Stimulated activated CD4-positive, alpha-beta T cell treated with anti-CD3 and anti-CD28 coated beads, Interleukin-2, amount 100 ng/mL, for 4 hours (primary cell): ENCODE results near the gene SLC6A3.
"Not testable (repeated sequence)": the region's sequence is repeated elsewhere in the genome, so short reads cannot be mapped to it uniquely, and the experiment has no call there.

Experiments
- DNase-seq: peaks from one replicate; pipeline ENCODE4 v3.0.0-alpha.2; 2020; ENCODE audit warnings: low read depth

The SLC6A3 gene

DNA sequence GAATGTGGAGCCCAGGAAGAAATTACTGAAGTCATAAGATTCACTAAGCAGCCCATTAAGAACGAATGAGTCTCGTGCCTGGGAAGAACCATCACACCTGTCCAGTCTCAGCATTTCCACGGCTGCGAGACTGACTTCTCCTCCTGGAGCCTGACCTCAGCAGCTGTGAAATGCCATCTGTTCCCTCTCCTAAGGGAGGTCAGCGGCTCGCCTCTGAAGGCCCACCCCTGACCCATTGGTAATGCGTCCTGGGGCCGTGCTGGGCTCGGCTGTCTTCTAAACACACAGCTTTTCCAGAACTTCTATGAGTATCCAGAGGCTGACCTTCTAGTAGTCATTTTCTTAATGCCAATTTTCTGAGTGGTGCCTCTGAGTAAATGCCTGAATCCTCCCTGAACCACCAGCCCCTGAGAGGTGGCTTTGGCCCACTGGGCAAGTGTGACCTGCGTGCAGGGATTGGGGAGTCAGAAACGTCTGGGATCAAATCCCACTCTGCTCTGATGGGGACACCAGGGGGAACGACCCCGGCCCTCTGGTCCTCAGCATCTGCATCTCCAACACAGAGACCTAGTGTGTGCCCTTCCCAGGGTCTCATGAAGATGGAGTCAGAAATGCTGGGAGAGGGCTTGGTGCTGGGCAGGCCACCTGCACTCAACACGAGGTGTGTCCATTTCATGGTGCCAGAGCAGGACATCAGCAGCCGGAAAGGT lies 5.7 kb downstream of the SLC6A3 start:
- no peak for DNase-seq

GRCh38 chr5:1438871-1439270 lies 6.4 kb downstream of the SLC6A3 start:
- no peak for DNase-seq

GRCh38 chr5:1437876-1438559 lies 7.2 kb downstream of the SLC6A3 start:
- DNase-seq: no peak

- DNase-seq: no peak
Observed at GRCh38 chr5:1437226-1437829, 7.9 kb downstream of the SLC6A3 start.

GRCh38 chr5:1436681-1437080 lies 8.6 kb downstream of the SLC6A3 start:
- no peak for DNase-seq

GRCh38 chr5:1436036-1436435 lies 9.2 kb downstream of the SLC6A3 start:
- DNase-seq: no peak

DNA sequence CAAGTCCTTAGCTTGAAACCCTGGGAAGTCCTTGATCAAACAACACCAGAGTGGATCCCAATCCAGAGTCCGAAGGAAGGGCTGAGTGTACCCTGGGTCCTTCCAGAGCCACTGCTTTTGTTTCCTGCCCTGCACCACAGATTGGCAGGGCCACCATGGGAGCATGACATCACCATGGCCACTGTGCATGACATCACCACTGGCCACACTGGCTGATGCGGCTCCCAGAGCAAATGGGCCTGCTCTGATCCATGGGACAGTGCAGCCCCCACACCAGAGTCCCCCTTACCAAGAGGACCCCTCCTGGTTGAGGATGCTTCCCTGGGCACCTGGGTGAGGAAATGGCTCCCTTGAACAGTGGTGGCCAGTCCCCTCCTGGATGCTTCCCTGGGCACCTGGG lies 9.9 kb downstream of the SLC6A3 start:
- no peak for DNase-seq

GRCh38 chr5:1432296-1432695 lies 12.9 kb downstream of the SLC6A3 start:
- no peak for DNase-seq

DNA sequence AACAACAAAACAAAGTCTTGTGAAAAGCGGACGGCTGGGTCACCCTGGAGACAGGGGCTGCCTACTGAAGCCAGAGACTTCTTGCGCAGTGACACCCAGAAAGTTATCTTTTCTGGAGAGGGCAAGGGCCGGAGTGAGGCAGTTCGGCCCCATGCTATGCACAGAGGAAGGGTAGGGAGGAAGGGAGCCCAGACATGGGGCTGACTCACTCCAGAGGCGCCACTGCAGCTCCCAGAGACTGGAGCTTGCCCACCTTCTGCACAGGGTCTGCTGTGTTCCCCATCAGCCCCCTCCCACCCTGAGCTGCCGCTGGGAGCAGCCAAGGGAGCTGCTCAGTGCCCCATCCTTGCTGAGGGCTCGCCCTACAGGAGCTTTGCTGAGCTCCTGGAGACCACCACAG lies 13.3 kb downstream of the SLC6A3 start:
- no peak for DNase-seq

DNA sequence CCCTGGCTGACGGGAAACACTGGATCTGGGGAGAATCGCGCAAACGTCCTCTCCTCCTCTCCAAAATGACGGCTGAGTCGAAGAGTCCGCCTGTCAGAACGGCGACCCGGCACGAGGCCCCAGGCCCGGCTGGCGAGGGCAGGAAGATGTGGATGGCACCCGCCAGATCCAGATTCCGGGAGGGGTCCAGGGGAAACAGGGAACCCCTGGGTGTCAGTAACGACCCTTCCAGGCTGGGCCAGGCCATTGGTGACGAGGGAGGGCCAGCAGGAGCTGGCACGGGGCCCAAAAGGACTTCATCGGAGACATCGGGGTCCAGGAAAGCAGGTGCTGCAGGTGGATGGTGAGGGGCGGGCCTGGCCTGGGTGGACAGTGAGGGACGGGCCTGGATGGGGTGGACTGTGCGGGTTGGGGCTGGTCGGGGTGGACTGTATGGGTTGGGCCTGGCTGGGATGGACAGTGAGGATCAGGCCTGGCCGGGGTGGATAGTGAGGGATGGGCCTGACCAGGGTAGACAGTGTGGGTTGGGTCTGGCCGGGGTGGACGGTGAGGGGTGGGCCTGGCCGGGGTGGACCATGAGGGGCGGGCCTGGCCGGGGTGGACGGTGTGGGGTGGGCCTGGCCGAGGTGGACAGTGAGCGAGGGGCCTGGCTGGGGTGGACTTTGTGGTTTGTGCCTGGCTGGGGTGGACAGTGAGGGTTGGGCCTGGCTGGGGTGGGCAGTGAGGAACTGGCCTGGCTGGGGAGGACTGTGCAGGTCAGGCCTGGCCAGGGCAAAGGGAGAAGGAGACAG lies 14.0 kb downstream of the SLC6A3 start:
- DNase-seq: no peak

DNA sequence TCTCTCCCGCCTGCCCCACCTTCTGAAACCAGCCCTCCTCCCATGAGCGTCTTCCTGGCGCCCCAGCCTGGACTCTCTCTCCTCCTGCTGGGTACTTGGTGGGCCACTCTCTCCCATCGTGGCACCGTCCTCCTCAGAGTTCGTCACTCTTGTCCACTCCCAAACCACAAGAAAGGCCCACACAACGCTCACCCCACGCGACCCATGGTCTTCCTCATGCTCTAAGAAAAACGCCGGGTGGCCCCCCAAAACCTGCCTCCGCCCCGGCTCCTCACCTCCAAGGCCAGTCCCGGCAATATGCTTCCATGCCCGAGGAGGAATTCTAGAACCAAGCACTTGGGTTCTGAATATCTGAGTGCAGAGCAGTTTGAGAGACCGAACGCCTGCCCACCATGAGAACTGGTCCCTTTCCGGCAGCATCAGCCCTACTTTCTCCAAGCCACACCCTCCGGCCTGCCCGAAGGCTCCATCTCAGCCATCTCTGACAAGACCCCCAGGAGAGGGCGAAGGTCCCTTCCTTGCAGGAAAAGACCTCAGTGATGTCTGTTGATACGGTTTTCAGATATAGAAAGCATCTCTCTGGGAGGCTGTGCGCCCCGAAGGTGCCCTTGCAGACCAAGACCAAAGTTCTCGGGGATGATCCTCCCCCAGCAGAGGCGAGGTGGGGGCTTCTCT lies 15.0 kb downstream of the SLC6A3 start:
- DNase-seq: no peak

DNA sequence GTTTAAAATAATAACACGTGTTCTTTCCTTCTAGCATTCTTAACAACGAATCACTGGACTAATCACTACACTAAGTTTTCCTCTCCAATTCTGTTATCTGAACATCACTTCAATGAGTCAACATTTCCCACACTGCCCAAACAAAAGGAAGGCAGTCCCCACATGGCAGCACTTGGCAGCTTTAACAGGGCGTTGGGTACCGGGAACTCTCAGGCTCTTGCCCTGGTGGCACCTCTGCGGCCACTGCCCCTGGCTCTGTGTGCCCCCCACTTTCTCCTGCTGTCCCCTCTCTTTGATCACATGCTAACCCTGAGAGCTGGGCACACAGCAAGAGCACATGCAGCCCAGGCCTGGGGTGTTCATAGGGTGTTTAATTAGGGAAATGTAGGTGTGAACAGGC lies 15.7 kb downstream of the SLC6A3 start:
- no peak for DNase-seq

- DNase-seq: no peak
Observed at GRCh38 chr5:1429066-1429465, 16.2 kb downstream of the SLC6A3 start.

GRCh38 chr5:1428107-1428506 lies 17.1 kb downstream of the SLC6A3 start:
- no peak for DNase-seq

DNA sequence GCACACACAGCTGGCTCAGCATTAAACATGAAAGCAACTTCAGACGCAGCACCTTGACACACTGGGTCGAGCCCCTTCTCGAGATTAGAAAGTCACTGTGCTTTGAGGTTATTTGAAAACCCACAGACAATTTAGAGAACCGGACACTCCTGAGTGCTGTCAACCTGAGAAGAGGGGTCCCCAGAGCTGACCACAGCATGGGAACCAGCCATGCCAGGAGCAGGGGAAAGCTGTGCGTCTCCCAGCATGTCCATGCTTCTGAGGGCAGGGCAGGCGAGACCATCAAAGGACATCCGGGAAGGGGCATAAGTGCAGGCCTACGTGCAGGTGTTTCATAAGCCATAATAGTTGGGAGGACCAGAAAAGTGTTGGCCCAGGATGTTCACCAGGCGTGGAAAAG lies 20.5 kb downstream of the SLC6A3 start:
- DNase-seq: no peak

DNA sequence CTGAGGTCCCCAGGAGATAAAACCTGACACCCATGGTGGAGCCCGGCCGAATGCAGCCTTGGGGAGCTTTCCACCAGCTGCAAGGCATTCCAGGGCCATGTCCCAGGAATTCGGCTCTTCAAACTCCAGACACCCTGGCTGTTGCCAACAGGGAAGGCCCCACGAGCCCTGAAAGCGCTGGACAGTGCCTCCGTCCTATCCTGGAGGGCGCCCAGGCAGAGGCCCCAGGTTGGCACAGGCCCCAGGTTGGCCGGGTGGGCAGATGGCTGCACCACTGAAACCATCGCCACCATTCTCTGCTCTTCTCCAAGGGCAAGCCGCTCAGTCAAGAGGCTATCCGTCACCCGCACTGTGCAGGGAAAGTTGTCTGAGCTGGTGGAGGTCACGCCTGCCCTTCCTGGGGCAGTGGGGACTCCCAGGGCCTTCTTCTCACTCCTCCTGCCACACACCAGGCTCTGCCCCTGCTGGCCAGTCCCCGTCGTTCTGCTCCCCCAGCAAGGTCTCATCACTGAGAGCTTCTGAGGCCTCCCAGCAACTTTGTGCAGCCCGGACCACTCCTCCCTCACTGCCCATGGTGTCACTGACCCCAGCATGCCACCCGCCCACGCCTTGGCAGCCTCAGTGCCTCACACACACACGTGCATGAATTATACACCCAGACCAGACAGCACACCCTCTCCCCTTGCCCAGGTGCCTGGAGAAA lies 21.2 kb downstream of the SLC6A3 start:
- DNase-seq: no peak

DNA sequence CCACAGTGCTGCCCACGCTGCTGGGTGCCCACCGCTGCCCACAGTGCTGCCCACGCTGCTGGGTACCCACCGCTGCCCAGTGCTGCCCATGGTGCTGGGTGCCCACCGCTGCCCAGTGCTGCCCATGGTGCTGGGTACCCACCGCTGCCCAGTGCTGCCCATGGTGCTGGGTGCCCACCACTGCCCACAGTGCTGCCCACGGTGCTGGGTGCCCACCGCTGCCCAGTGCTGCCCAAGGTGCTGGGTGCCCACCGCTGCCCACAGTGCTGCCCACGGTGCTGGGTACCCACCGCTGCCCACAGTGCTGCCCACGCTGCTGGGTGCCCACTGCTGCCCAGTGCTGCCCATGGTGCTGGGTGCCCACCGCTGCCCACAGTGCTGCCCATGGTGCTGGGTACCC lies 22.7 kb downstream of the SLC6A3 start:
- not testable (repeated sequence) for DNase-seq

DNA sequence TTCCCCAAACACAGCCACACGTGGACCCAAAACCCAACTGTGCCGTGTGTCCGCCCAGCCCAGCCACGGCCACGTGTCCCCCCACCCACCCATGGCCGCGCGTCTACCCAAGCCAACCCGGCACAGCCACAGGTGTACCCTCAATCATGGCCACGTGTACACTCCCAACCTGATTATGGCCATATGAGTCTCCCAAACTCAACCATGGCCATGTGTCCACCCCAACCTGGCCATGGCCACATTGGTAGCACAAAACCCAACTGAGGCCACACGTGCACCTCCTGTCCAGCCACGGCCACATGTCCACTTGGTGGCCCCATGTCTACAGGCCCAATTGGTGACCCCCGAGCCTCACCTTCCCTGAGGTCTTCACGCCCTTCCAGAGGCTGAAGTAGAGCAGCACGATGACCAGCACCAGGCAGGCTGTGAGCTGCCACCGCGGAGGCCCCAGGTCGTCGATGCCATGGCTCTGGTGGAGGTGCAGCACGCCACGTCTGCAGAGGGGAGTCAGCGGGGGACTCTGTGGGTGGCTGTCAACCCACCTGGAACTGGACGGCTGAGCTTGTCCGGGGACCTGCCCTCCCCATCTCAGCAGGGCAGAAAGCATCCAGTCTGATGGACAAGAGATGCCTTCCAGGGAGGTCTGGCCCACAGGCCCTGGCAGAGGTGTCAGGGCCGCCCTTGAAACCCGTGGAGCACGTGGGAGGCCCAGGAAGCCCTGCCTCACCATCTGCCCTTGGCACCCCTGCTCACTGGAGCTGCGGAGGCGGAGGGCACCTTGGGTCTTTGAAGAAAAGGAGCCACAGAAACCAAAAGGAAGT lies 23.5 kb downstream of the SLC6A3 start:
- no peak for DNase-seq

- DNase-seq: no peak
Observed at GRCh38 chr5:1420211-1421195, 24.7 kb downstream of the SLC6A3 start.
